NCI-H524 (cell line): Measurements from ENCODE around the gene FOXP3.

Source experiments
- DNase-seq, 2 experiments: peaks; one replicate each; lab custom pipeline; 2025; lab: John Stamatoyannopoulos, UW

Gene FOXP3

GRCh38 chrX:49214996-49215526 lies 49.4 kb downstream of the FOXP3 start:
- DNase-seq, result no peak

- no peak for DNase-seq
Measured at GRCh38 chrX:49214416-49214815, 50.1 kb downstream of the FOXP3 start.

- DNase-seq, result no peak
Measured at GRCh38 chrX:49212861-49213260, 51.6 kb downstream of the FOXP3 start.

- no peak for DNase-seq
Measured at GRCh38 chrX:49212209-49212608, 52.3 kb downstream of the FOXP3 start.

- DNase-seq, result no peak
Measured at GRCh38 chrX:49211074-49211473, 53.4 kb downstream of the FOXP3 start.

- DNase-seq, result no peak
Measured at GRCh38 chrX:49210406-49210805, 54.1 kb downstream of the FOXP3 start.

GRCh38 chrX:49209434-49210251 lies 54.9 kb downstream of the FOXP3 start:
- peak; percentile 26 to 81 for DNase-seq

- no peak for DNase-seq
Measured at GRCh38 chrX:49208399-49208798, 56.1 kb downstream of the FOXP3 start.

- DNase-seq, result no peak
Measured at GRCh38 chrX:49206543-49206942, 58.0 kb downstream of the FOXP3 start.

- DNase-seq, result no peak
Measured at GRCh38 chrX:49205443-49205842, 59.1 kb downstream of the FOXP3 start.

- no peak for DNase-seq
Measured at GRCh38 chrX:49204709-49205108, 59.8 kb downstream of the FOXP3 start.

- DNase-seq, result no peak
Measured at GRCh38 chrX:49204017-49204416, 60.5 kb downstream of the FOXP3 start.

- DNase-seq, result no peak
Measured at GRCh38 chrX:49203536-49203935, 61.0 kb downstream of the FOXP3 start.

- DNase-seq, result no peak
Measured at GRCh38 chrX:49202022-49202421, 62.5 kb downstream of the FOXP3 start.
